ENCODE measurements around the gene CYTH1. TPM values are rescaled to one million over a fixed set of nuclear protein-coding genes. Genes with fewer than 3 reads are reported as not detected.

The CYTH1 gene
- total RNA-seq, 1 experiment from 2014 or later: 40.3 TPM

GRCh38 chr17:78670850-78671725, 111.0 kb downstream of the CYTH1 start:
- Histone ChIP-seq H3K27me3 (ENCODE audit: insufficient read depth, low read depth) (no peaks in the 10 kb centered on the region), H4K20me1 (ENCODE audit: insufficient read depth) (no peaks in the 10 kb centered on the region), H3K4me2 (no peak overlapping the region), H3K4me3 (no peak overlapping the region), H3F3A (ENCODE audit: insufficient read depth, low read depth) (peaks cover 4% of the 10 kb centered on the region; the same call in 1 of the 2 replicates), H3K79me2 (ENCODE audit: low read depth) (no peaks in the 10 kb centered on the region), H3K27ac (no peak overlapping the region), H3K36me3 (ENCODE audit: low read depth) (no peaks in the 10 kb centered on the region), H3K9me2 (ENCODE audit: insufficient read depth) (no peaks in the 10 kb centered on the region), H3K9me3 (ENCODE audit: insufficient read depth, low read depth) (no peaks in the 10 kb centered on the region), H2AFZ (no peak overlapping the region), H3K4me1 (replicated peaks; ENCODE audit: insufficient read depth) (peaks cover 5% of the 10 kb centered on the region)
- BruUV-seq (replicated peaks): TSS peak; percentile 8
- POLR2A ChIA-PET (ENCODE audit: unreplicated experiment): no interaction called here
- DNase-seq: no peak
- CTCF ChIA-PET: no interaction called here
- TF ChIP-seq CTCF (conservative IDR thresholded peaks at IDR 0.05) (no peak), EZH2 (IDR thresholded peaks at IDR 0.05; ENCODE audit: low read depth) (no peak)
- intact Hi-C loops (cut with micrococcal nuclease; ENCODE audit: unreplicated experiment): no loop called here

- Histone ChIP-seq H3K36me3 (ENCODE audit: low read depth) (no peaks in the 10 kb centered on the region), H3K9me2 (ENCODE audit: insufficient read depth) (no peaks in the 10 kb centered on the region), H3K4me1 (replicated peaks; ENCODE audit: insufficient read depth) (peaks cover 9% of the 10 kb centered on the region), H3F3A (ENCODE audit: insufficient read depth, low read depth) (peaks cover 7% of the 10 kb centered on the region; the same call in 1 of the 2 replicates), H3K4me3 (no peak overlapping the region), H2AFZ (no peak overlapping the region), H3K27ac (no peak overlapping the region), H3K9me3 (ENCODE audit: insufficient read depth, low read depth) (no peaks in the 10 kb centered on the region), H3K4me2 (no peak overlapping the region), H3K79me2 (ENCODE audit: low read depth) (no peaks in the 10 kb centered on the region), H4K20me1 (ENCODE audit: insufficient read depth) (no peaks in the 10 kb centered on the region), H3K27me3 (ENCODE audit: insufficient read depth, low read depth) (no peaks in the 10 kb centered on the region)
- intact Hi-C loops (cut with micrococcal nuclease; ENCODE audit: unreplicated experiment): loop anchor here (5.0 to 10.0 kb wide), 2 partner anchors 37 to 135 kb away; no protein-coding TSS in a partner anchor
- TF ChIP-seq EZH2 (IDR thresholded peaks at IDR 0.05; ENCODE audit: low read depth) (no peak), CTCF (conservative IDR thresholded peaks at IDR 0.05) (no peak)
- POLR2A ChIA-PET (ENCODE audit: unreplicated experiment): no interaction called here
- no TSS peak for BruUV-seq (replicated peaks)
- DNase-seq: no peak
- CTCF ChIA-PET: no interaction called here
These were observed 112.0 kb downstream of the CYTH1 start for GRCh38 chr17:78669975-78670518.

- Histone ChIP-seq H3K4me3 (no peak overlapping the region), H3K36me3 (ENCODE audit: low read depth) (no peaks in the 10 kb centered on the region), H2AFZ (no peak overlapping the region), H3K27me3 (ENCODE audit: insufficient read depth, low read depth) (no peaks in the 10 kb centered on the region), H4K20me1 (ENCODE audit: insufficient read depth) (no peaks in the 10 kb centered on the region), H3K9me2 (ENCODE audit: insufficient read depth) (no peaks in the 10 kb centered on the region), H3K27ac (no peak overlapping the region), H3K4me1 (replicated peaks; ENCODE audit: insufficient read depth) (peaks cover 9% of the 10 kb centered on the region), H3F3A (ENCODE audit: insufficient read depth, low read depth) (peaks cover 7% of the 10 kb centered on the region; the same call in 1 of the 2 replicates), H3K4me2 (no peak overlapping the region), H3K79me2 (ENCODE audit: low read depth) (no peaks in the 10 kb centered on the region), H3K9me3 (ENCODE audit: insufficient read depth, low read depth) (no peaks in the 10 kb centered on the region)
- POLR2A ChIA-PET (ENCODE audit: unreplicated experiment): no interaction called here
- no peak for DNase-seq
- intact Hi-C loops (cut with micrococcal nuclease; ENCODE audit: unreplicated experiment): loop anchor here (5.0 to 10.0 kb wide), 2 partner anchors 38 to 135 kb away; no protein-coding TSS in a partner anchor
- TF ChIP-seq EZH2 (IDR thresholded peaks at IDR 0.05; ENCODE audit: low read depth): no peak
- no peak for TF ChIP-seq CTCF (conservative IDR thresholded peaks at IDR 0.05)
- CTCF ChIA-PET: no interaction called here
- no TSS peak for BruUV-seq (replicated peaks)
These were observed 112.7 kb downstream of the CYTH1 start for GRCh38 chr17:78669256-78669974.
